Measurements from ENCODE around the gene DIAPH1.

DIAPH1 gene

GRCh38 chr5:141618804-141619554, at the start of gene DIAPH1:
Gene DIAPH1, minus strand, starts transcription at chr5:141619000. Its CDS starts 86 bp downstream, at chr5:141618914.
- peak; percentile 98 for DNase-seq (ENCODE audit: low read depth)

- no peak for DNase-seq (ENCODE audit: low read depth)
These were observed 47.5 kb upstream of the DIAPH1 start for GRCh38 chr5:141665995-141666940.

GRCh38 chr5:141664733-141665461, 46.1 kb upstream of the DIAPH1 start:
- DNase-seq (ENCODE audit: low read depth), result peak; percentile 65

- no peak for DNase-seq (ENCODE audit: low read depth)
These were observed 44.7 kb upstream of the DIAPH1 start for GRCh38 chr5:141663506-141663905.

- DNase-seq (ENCODE audit: low read depth), result no peak
These were observed 43.2 kb upstream of the DIAPH1 start for GRCh38 chr5:141662028-141662427.

- DNase-seq (ENCODE audit: low read depth), result no peak
These were observed 39.2 kb upstream of the DIAPH1 start for GRCh38 chr5:141657937-141658545.

- no peak for DNase-seq (ENCODE audit: low read depth)
These were observed 38.6 kb upstream of the DIAPH1 start for GRCh38 chr5:141657404-141657803.

GRCh38 chr5:141656396-141656795, 37.6 kb upstream of the DIAPH1 start:
- DNase-seq (ENCODE audit: low read depth), result no peak

GRCh38 chr5:141655020-141655419, 36.2 kb upstream of the DIAPH1 start:
- DNase-seq (ENCODE audit: low read depth), result no peak

GRCh38 chr5:141654298-141654697, 35.5 kb upstream of the DIAPH1 start:
- no peak for DNase-seq (ENCODE audit: low read depth)

GRCh38 chr5:141651728-141652105, 32.9 kb upstream of the DIAPH1 start:
- no peak for DNase-seq (ENCODE audit: low read depth)

GRCh38 chr5:141650851-141651727, 32.3 kb upstream of the DIAPH1 start, which contains the start of gene FCHSD1:
Gene FCHSD1, minus strand, starts transcription at chr5:141651418. Its CDS starts 50 bp downstream, at chr5:141651368.
- peak; percentile 75 for DNase-seq (ENCODE audit: low read depth)

GRCh38 chr5:141649972-141650371, 31.2 kb upstream of the DIAPH1 start:
- no peak for DNase-seq (ENCODE audit: low read depth)

GRCh38 chr5:141649056-141649688, 30.4 kb upstream of the DIAPH1 start:
- no peak for DNase-seq (ENCODE audit: low read depth)

GRCh38 chr5:141647851-141648250, 29.1 kb upstream of the DIAPH1 start:
- no peak for DNase-seq (ENCODE audit: low read depth)

- no peak for DNase-seq (ENCODE audit: low read depth)
These were observed 28.4 kb upstream of the DIAPH1 start for GRCh38 chr5:141647242-141647641.

- DNase-seq (ENCODE audit: low read depth), result no peak
These were observed 27.2 kb upstream of the DIAPH1 start for GRCh38 chr5:141646026-141646425.

- DNase-seq (ENCODE audit: low read depth), result peak; percentile 22
These were observed 23.0 kb upstream of the DIAPH1 start for GRCh38 chr5:141641634-141642267.

GRCh38 chr5:141640698-141641097, 21.9 kb upstream of the DIAPH1 start:
- no peak for DNase-seq (ENCODE audit: low read depth)

- no peak for DNase-seq (ENCODE audit: low read depth)
These were observed 21.2 kb upstream of the DIAPH1 start for GRCh38 chr5:141640051-141640415.
